ENCODE results near the gene POLR1B. TPM values are rescaled to one million over a fixed set of nuclear protein-coding genes. Genes with fewer than 3 reads are reported as not detected.

Gene POLR1B
- total and polyA plus RNA-seq, 4 donors: 6.5 to 23.8 (median 10.8) TPM

GRCh38 chr2:112618383-112618782 lies 76.1 kb downstream of the POLR1B start:
- Histone ChIP-seq H3K4me1 (ENCODE audit: control insufficient read depth in 4 of 4, insufficient read depth in 4 of 4, low read length in 3 of 4) (no peaks in the 10 kb centered on the region), H3K9me3 (ENCODE audit: control insufficient read depth in 4 of 4, low read length in 3 of 4) (no peaks in the 10 kb centered on the region), H3K27me3 (ENCODE audit: control insufficient read depth in 4 of 4, insufficient read depth in 4 of 4, low read length in 3 of 4) (no peaks in the 10 kb centered on the region), H3K4me3 (ENCODE audit: low read depth in 1 of 3, low read length in 3 of 3) (no peak overlapping the region), H3K36me3 (ENCODE audit: control insufficient read depth in 4 of 4, insufficient read depth in 3 of 4, low read depth in 1 of 4, low read length in 3 of 4) (no peaks in the 10 kb centered on the region), H3K9ac (ENCODE audit: low read depth in 1 of 2, low read length in 2 of 2) (no peak overlapping the region), H3K27ac (ENCODE audit: low read depth in 1 of 2, low read length in 2 of 2) (no peak overlapping the region)
- TF ChIP-seq GABPA (IDR thresholded peaks at IDR 0.05 in 1 of 2, conservative IDR thresholded peaks at IDR 0.05 in 1 of 2) (no peak), HNF4A (conservative IDR thresholded peaks at IDR 0.05) (no peak), TAF1 (conservative IDR thresholded peaks at IDR 0.05) (no peak), RXRA (IDR thresholded peaks at IDR 0.05) (no peak), JUND (IDR thresholded peaks at IDR 0.05) (no peak), HNF4G (IDR thresholded peaks at IDR 0.05) (no peak), EGR1 (IDR thresholded peaks at IDR 0.05; ENCODE audit: low read depth in 2 of 2) (no peak), SP1 (IDR thresholded peaks at IDR 0.05) (no peak), RAD21 (IDR thresholded peaks at IDR 0.05) (no peak), YY1 (IDR thresholded peaks at IDR 0.05) (no peak), NR2F2 (IDR thresholded peaks at IDR 0.05) (no peak), FOXA2 (IDR thresholded peaks at IDR 0.05) (no peak), ZBTB33 (IDR thresholded peaks at IDR 0.05) (no peak), FOXA1 (IDR thresholded peaks at IDR 0.05) (no peak), REST (IDR thresholded peaks at IDR 0.05) (no peak)
- TF ChIP-seq, protein P1, sequence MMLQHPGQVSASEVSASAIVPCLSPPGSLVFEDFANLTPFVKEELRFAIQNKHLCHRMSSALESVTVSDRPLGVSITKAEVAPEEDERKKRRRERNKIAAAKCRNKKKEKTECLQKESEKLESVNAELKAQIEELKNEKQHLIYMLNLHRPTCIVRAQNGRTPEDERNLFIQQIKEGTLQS (IDR thresholded peaks at IDR 0.05): no peak
- TF ChIP-seq, protein P2, sequence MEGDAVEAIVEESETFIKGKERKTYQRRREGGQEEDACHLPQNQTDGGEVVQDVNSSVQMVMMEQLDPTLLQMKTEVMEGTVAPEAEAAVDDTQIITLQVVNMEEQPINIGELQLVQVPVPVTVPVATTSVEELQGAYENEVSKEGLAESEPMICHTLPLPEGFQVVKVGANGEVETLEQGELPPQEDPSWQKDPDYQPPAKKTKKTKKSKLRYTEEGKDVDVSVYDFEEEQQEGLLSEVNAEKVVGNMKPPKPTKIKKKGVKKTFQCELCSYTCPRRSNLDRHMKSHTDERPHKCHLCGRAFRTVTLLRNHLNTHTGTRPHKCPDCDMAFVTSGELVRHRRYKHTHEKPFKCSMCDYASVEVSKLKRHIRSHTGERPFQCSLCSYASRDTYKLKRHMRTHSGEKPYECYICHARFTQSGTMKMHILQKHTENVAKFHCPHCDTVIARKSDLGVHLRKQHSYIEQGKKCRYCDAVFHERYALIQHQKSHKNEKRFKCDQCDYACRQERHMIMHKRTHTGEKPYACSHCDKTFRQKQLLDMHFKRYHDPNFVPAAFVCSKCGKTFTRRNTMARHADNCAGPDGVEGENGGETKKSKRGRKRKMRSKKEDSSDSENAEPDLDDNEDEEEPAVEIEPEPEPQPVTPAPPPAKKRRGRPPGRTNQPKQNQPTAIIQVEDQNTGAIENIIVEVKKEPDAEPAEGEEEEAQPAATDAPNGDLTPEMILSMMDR (IDR thresholded peaks at IDR 0.05; ENCODE audit: low read depth, low read length, missing input control): no peak
- TF ChIP-seq, protein P3, sequence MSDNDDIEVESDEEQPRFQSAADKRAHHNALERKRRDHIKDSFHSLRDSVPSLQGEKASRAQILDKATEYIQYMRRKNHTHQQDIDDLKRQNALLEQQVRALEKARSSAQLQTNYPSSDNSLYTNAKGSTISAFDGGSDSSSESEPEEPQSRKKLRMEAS (IDR thresholded peaks at IDR 0.05): no peak
- DNase-seq (ENCODE audit: low spot score): no peak
- WGBS: 81% methylated on average over 6 of the region's 6 CpGs
